ENCODE data around the gene EXOC2. TPM values are rescaled to one million over a fixed set of nuclear protein-coding genes. Genes with fewer than 3 reads are reported as not detected.

Gene EXOC2
- total and polyA plus RNA-seq, 2 donors (not counting 1 experiment from before 2014, with no cell fraction given): 12.2 to 45.0 TPM

- DNase-seq: no peak
- no peaks in the 10 kb centered on the region for H3K9me3 Mint-ChIP-seq (ENCODE audit: insufficient read depth)
- Histone ChIP-seq H3K4me3 (ENCODE audit: control extremely low read depth in 1 of 5, extremely low read depth in 1 of 5, insufficient read depth in 1 of 5, low read depth in 2 of 5, low read length in 4 of 5) (no peak overlapping the region), H3K4me2 (replicated peaks; ENCODE audit: low read depth, low read length, poor library complexity, severe bottlenecking) (no peak overlapping the region), H3K9me3 (ENCODE audit: control extremely low read depth in 1 of 3, control insufficient read depth in 2 of 3, insufficient read depth in 1 of 3, low read length in 2 of 3) (no peaks in the 10 kb centered on the region), H4K20me1 (ENCODE audit: control insufficient read depth, insufficient read depth, low read length, poor library complexity, severe bottlenecking) (no peaks in the 10 kb centered on the region), H3K4me1 (ENCODE audit: control insufficient read depth in 2 of 2, insufficient read depth in 2 of 2, low read length in 2 of 2) (peaks cover 0 to 5% of the 10 kb centered on the region in 2 donors), H3K36me3 (replicated peaks in 1 of 2; ENCODE audit: control extremely low read depth in 1 of 2, control insufficient read depth in 1 of 2, extremely low read depth in 1 of 2, insufficient read depth in 2 of 2, low read length in 1 of 2) (no peaks in the 10 kb centered on the region), H3K9ac (ENCODE audit: low read length) (no peak overlapping the region), H2AFZ (ENCODE audit: insufficient read depth, low read depth, low read length, poor library complexity, severe bottlenecking) (no peak overlapping the region), H3K27me3 (replicated peaks in 1 of 4; ENCODE audit: control extremely low read depth in 1 of 4, control insufficient read depth in 3 of 4, insufficient read depth in 4 of 4, low read length in 3 of 4) (peaks cover 0 to 5% (median 2%) of the 10 kb centered on the region in 4 experiments), H3K79me2 (ENCODE audit: control insufficient read depth, insufficient read depth, low read length) (no peaks in the 10 kb centered on the region), H3K27ac (ENCODE audit: low read length in 2 of 2) (no peak overlapping the region)
- intact Hi-C loops (cut with micrococcal nuclease): loop anchor here (2.0 kb wide), 2 partner anchors 129 to 713 kb away; no protein-coding TSS in a partner anchor
- no peak overlapping the region for H3K4me3 Mint-ChIP-seq
- no peak for ATAC-seq (ENCODE audit: low read depth)
- no peak for TF ChIP-seq EZH2 (IDR thresholded peaks at IDR 0.05; ENCODE audit: borderline replicate concordance, insufficient read depth, low read depth, low read length, poor library complexity, severe bottlenecking)
- no peak for TF ChIP-seq CTCF (IDR thresholded peaks at IDR 0.05)
- H3K4me1 Mint-ChIP-seq: peaks cover 6% of the 10 kb centered on the region
- H3K27me3 Mint-ChIP-seq: peaks cover 45% of the 10 kb centered on the region
- CTCF ChIA-PET: interaction anchor here (5.1 kb wide), 1 partner anchor 130 kb away, joined by 27 read pairs; no protein-coding TSS in a partner anchor
- WGBS (ENCODE audit: insufficient coverage): no CpG with 5 or more reads among the region's 3 CpGs
- H3K27ac Mint-ChIP-seq: no peak overlapping the region
- POLR2A ChIA-PET: no interaction called here
These were observed 30.6 kb upstream of the EXOC2 start for GRCh38 chr6:723540-723939.

- intact Hi-C loops (cut with micrococcal nuclease): loop anchor here (1.0 to 2.0 kb wide), 3 partner anchors 11 to 714 kb away; no protein-coding TSS in a partner anchor
- H3K4me1 ChIP-seq (ENCODE audit: control insufficient read depth in 2 of 2, insufficient read depth in 2 of 2, low read length in 2 of 2): peaks cover 0 to 5% of the 10 kb centered on the region in 2 donors
- H3K36me3 ChIP-seq (replicated peaks in 1 of 2; ENCODE audit: control extremely low read depth in 1 of 2, control insufficient read depth in 1 of 2, extremely low read depth in 1 of 2, insufficient read depth in 2 of 2, low read length in 1 of 2): no peaks in the 10 kb centered on the region
- H3K4me2 ChIP-seq (replicated peaks; ENCODE audit: low read depth, low read length, poor library complexity, severe bottlenecking): no peak overlapping the region
- H3K4me3 ChIP-seq (ENCODE audit: control extremely low read depth in 1 of 5, extremely low read depth in 1 of 5, insufficient read depth in 1 of 5, low read depth in 2 of 5, low read length in 4 of 5): no peak overlapping the region
- peaks cover 43% of the 10 kb centered on the region for H3K27me3 Mint-ChIP-seq
- no peak overlapping the region for H3K4me3 Mint-ChIP-seq
- DNase-seq (no peak), ATAC-seq (ENCODE audit: low read depth) (no peak)
- ChIA-PET POLR2A (no interaction called here), CTCF (interaction anchor here (1.0 to 5.1 kb wide), 18 partner anchors 8 to 674 kb away, joined by 3 to 27 read pairs (median 5); partner anchors contain the start of gene EXOC2)
- no peaks in the 10 kb centered on the region for H3K9me3 ChIP-seq (ENCODE audit: control extremely low read depth in 1 of 3, control insufficient read depth in 2 of 3, insufficient read depth in 1 of 3, low read length in 2 of 3)
- peaks cover 6% of the 10 kb centered on the region for H3K4me1 Mint-ChIP-seq
- H3K9me3 Mint-ChIP-seq (ENCODE audit: insufficient read depth): no peaks in the 10 kb centered on the region
- peaks cover 0 to 5% (median 2%) of the 10 kb centered on the region in 4 experiments for H3K27me3 ChIP-seq (replicated peaks in 1 of 4; ENCODE audit: control extremely low read depth in 1 of 4, control insufficient read depth in 3 of 4, insufficient read depth in 4 of 4, low read length in 3 of 4)
- 67% methylated on average over 3 of the region's 4 CpGs for WGBS (ENCODE audit: insufficient coverage)
- H4K20me1 ChIP-seq (ENCODE audit: control insufficient read depth, insufficient read depth, low read length, poor library complexity, severe bottlenecking): no peaks in the 10 kb centered on the region
- H3K79me2 ChIP-seq (ENCODE audit: control insufficient read depth, insufficient read depth, low read length): no peaks in the 10 kb centered on the region
- TF ChIP-seq CTCF (IDR thresholded peaks at IDR 0.05) (no peak), EZH2 (IDR thresholded peaks at IDR 0.05; ENCODE audit: borderline replicate concordance, insufficient read depth, low read depth, low read length, poor library complexity, severe bottlenecking) (no peak)
- H2AFZ ChIP-seq (ENCODE audit: insufficient read depth, low read depth, low read length, poor library complexity, severe bottlenecking): no peak overlapping the region
- no peak overlapping the region for H3K27ac ChIP-seq (ENCODE audit: low read length in 2 of 2)
- no peak overlapping the region for H3K9ac ChIP-seq (ENCODE audit: low read length)
- no peak overlapping the region for H3K27ac Mint-ChIP-seq
These were observed 29.7 kb upstream of the EXOC2 start for GRCh38 chr6:722608-723007.

Measured in B cell (primary cell).